8988T (cell line): ENCODE results near the gene FAR1.

Experiments used
- DNase-seq: peaks from one replicate; pipeline ENCODE4 v3.0.0; 2011

The FAR1 gene

DNA sequence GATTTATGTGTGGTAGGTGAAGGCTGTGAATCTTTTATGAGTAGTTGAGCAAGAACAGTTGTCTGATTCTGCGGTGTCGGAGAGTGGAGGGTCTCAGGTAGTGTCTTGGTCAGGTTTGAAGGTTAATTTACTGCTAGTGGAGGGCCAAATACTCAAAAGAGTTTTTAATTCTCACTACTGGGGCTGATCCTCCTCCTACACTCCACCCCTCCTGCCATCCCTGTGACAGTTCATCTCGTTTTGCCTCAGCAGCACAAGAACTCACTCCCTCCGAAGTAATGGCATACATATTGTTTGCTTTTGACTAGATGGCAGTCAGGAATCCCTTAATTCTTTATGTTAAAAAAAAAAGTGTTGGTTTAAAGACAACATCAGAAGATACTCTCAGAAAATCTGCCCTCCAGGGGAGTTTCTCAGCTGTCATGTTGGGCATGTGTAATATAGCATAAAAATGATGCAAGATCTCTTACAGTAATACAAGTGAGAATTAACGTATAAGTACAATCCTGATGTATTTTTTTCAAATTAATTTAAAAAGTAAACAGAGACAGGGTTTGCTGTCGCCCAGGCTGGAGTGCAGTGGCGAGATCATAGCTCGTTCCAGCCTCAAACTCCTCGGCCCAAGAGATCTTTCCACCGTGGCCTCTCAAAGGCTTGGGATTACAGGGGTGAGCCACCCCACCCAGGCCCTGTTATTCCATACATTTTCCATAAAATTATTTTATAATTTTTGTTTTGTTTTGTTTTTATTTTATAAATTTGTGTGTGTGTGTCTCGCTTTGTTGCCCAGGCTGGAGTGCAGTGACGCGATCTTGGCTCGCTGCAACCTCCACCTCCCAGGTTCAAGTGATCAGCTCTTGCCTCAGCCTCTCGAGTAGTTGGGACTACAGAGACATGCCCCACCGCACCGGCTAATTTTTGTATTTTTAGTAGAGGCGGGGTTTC lies 1.3 kb downstream of the FAR1 start:
- no peak for DNase-seq

DNA sequence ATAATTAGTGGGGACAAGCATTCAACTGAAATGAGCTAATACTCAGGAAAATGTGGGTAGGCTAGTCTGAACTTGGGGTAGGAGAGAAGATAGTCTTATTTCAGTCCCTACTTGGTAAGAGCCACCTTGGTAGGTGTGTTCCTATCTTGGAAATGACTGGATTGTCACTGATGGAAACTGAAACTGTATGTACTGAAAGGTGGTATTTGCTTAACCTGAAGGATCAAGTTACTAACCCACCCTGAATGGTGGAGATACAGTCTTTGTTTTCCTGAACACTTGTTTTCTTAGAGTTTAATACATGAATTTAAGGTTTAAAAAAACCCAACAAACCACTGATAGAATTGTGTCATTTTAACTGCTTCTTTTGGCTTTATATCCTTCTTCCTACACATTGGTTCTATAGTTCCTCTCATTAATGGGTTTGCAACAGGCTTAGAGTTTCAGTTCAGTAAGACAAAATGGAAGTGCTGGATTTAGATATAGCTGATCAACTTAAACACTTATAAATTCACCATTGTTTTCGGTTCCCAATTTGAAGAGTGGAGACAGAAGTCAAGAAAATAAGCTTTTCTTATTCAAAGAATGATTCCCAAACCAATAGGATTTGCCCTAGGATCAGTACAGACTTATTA lies 4.2 kb downstream of the FAR1 start:
- DNase-seq: no peak

GRCh38 chr11:13674799-13675509 lies 6.5 kb downstream of the FAR1 start:
- DNase-seq: no peak

DNA sequence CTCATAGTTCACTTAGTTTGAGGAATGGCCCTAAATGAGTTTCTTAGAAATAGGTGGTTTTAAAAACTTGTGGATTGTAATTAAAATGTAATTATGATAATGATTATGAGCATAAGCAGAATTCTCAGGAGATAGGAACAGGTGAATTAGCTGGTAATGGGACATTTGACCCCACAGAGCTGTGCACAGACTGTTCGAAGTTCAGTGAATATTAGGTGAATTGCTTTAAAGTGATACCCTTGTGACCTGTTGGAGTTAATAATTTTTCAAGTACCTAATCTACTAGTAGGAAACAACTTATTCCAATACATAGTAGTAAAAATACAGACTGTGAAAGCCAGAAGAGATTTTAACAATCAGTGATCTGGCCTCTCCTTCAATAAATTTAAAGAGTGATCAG lies 8.1 kb downstream of the FAR1 start:
- no peak for DNase-seq

GRCh38 chr11:13679768-13680167 lies 11.3 kb downstream of the FAR1 start:
- DNase-seq: no peak

- no peak for DNase-seq
Observed at GRCh38 chr11:13680501-13681264, 12.2 kb downstream of the FAR1 start.

DNA sequence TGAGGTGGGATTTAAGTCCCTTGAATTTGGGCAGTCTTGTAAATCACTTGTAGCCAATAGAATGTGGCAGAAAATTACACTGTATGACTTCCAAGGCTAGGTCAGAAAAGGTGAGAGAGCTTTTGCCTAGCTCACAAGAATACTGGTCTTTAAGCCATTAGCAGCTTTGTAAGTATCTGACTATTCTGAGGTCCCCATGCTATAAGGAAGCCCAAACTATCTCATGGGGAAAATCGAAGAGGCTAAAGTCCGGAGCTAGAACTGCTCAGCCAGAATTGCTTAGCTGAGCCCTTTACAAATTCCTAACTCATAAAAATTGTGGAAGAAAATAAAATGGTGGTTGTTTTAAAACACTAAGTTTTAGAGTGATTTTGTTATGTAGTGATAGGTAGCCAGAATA lies 13.0 kb downstream of the FAR1 start:
- no peak for DNase-seq

- no peak for DNase-seq
Observed at GRCh38 chr11:13682212-13682611, 13.7 kb downstream of the FAR1 start.

- DNase-seq: no peak
Observed at GRCh38 chr11:13685461-13686108, 17.1 kb downstream of the FAR1 start.

DNA sequence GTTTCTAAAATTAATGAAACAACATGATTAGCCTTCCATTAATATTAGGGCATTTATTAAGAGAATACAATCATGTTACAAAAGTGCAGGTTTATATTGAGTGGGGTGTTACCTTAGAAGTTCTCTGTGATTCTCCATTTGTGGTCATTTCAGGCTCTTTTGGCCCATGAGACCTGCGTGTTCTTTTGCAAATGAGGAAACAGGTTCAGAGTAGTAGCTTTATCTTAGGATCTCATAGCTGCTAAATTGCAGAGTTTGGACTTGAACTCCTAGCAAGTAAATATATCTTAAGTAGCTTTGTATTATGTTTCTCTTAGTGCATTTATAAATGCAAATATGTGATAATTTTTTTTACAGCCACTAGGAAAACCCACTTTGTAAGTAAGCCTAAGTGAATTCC lies 18.3 kb downstream of the FAR1 start:
- DNase-seq: no peak

GRCh38 chr11:13687271-13687670 lies 18.8 kb downstream of the FAR1 start:
- DNase-seq: no peak

DNA sequence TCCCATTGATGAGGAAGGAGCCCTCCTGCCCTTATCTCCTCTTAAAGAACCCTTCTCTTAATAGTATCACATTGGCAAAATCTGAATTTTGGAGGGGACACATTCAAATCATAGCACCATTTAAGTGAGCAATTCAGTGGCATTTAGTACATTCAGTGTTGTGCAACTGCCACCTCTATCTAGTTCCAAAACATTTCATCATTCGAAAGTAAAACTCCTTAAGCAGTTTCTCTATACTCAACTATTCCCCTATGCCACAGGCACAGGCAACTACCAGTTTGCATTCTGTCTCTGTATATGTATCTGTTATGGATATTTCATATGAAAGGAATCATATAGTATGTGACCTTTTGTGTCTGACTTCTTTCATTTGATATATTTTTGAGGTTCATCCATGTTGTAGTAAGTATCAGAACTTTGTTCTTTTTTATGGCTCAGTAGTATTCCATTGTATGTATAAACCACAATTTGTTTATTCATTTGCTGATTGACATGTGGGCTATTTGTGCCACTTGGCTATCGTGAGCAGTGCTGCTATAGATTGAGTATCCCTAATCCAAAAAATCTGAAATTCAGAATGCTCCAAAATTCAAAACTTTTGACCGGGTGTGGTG lies 22.9 kb downstream of the FAR1 start:
- DNase-seq: no peak

GRCh38 chr11:13692172-13692571 lies 23.7 kb downstream of the FAR1 start:
- DNase-seq: no peak

GRCh38 chr11:13694115-13694514 lies 25.6 kb downstream of the FAR1 start:
- DNase-seq: no peak

DNA sequence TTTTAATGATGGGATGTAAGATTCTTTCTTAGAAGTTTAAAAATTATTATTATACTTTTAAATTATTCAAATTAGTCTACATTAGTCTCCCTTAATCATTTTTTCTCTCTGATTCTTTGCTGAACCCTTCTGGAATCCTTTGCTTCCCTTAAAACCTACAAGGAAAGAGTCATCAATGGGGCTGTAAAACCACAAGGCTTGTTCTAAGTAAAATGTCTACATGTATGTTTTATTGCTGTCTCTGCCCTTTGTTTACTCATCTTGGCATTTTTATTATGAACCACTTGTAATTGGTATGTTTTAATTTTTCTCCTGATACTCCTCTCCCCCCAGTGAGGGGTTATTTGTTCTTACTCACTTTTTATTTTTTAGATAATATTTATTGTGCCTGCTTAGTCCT lies 27.4 kb downstream of the FAR1 start:
- no peak for DNase-seq

- DNase-seq: no peak
Observed at GRCh38 chr11:13697710-13698109, 29.2 kb downstream of the FAR1 start.

GRCh38 chr11:13698132-13698531 lies 29.7 kb downstream of the FAR1 start:
- no peak for DNase-seq

DNA sequence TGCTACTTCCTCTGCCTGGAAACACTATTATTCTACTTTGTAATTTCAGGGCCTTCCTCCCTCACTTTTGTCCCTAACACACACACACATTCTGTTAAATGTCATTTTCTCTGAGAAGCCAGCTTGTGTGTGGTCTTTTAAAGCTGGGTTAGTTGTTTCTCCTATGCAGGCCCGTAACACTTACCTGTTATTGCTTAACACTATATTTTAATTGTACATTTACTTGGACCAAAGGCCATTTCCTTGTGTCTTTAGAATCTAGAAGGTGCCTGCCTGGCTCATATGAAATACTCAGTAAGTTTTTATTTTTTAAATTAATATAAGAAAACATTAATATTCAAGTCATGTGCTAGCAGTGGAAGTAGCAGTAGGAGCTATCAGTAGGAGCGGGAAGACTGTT lies 30.6 kb downstream of the FAR1 start:
- no peak for DNase-seq

DNA sequence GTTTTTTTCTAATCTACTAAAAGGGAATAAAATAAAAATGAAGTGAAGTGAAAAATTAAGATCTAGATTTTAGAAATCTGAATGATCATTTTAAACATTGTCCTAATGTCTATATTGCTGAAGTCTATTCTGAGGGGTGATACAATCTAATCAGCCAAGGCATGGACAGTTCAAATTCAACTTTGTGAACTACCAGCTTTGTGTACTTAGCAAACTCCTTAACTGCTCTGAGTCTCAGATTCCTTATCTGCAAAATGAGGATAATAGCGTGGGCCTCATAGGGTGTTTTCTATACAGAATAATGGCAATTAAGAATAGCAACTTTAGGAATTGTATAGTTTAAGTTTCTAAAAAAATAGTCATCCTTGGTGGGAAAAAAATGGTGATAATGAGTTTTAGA lies 31.4 kb downstream of the FAR1 start:
- no peak for DNase-seq

GRCh38 chr11:13701506-13701905 lies 33.0 kb downstream of the FAR1 start:
- DNase-seq: no peak

GRCh38 chr11:13702071-13702470 lies 33.6 kb downstream of the FAR1 start:
- no peak for DNase-seq

DNA sequence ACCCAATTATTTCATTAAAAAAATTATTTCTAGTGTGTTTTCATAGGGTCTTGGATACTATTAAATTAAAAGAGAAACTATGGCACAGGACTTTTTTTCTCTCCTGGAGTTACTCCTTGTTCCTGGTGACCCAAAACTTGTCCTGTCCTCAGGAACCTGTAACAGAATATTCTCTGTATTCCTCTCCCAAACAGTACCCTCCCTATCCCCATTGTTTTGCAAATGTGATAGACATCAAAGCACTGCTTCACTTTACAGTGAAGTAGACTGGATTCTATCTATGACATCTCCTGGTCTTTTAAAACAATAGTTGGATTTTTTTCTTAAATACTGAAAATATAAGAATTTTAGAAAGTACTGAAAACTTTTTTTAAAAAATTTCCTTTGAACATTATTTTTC lies 37.2 kb downstream of the FAR1 start:
- no peak for DNase-seq
